ENCODE measurements around the gene PCNX2.

DNA sequence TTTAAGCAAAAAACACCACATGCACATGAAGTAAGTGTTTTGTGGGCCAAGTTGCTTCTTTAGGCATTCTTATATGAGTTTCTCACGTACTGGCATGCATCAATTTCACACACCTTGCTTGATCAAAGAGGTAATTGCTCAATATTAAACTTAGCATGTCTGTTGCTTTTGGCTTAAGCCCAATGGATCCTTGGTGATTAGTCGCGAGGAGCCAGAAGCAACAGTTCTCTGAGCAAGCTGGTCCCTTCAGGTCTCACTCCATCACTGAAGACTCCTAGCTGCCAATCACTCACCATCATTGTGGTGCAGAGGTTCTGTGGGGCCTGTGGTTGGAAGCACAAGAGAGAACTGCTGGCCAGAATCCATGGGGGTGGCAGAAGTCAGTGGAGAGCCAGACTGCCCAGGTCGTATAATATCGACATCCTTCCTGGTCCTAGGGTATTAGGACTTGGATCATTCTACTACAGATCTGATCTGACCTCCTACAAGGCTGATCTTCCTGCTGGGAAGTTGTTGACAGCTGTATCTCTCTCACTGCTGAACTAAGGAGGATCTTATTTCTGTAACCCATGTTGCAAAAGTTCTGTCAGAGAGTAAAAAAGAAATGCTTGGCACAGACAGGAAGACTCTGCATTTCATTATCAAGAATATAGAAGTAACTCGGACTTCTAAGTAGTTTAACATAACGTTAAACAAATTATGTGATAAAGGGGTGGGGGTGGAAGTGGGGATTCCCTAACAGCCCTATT lies 204.6 kb downstream of the PCNX2 start:
- TF ChIP-seq EZH2phosphoT487 (IDR thresholded peaks at IDR 0.05; ENCODE audit: low read depth, severe bottlenecking, unreplicated experiment), result no peak
- TF ChIP-seq, protein P1, sequence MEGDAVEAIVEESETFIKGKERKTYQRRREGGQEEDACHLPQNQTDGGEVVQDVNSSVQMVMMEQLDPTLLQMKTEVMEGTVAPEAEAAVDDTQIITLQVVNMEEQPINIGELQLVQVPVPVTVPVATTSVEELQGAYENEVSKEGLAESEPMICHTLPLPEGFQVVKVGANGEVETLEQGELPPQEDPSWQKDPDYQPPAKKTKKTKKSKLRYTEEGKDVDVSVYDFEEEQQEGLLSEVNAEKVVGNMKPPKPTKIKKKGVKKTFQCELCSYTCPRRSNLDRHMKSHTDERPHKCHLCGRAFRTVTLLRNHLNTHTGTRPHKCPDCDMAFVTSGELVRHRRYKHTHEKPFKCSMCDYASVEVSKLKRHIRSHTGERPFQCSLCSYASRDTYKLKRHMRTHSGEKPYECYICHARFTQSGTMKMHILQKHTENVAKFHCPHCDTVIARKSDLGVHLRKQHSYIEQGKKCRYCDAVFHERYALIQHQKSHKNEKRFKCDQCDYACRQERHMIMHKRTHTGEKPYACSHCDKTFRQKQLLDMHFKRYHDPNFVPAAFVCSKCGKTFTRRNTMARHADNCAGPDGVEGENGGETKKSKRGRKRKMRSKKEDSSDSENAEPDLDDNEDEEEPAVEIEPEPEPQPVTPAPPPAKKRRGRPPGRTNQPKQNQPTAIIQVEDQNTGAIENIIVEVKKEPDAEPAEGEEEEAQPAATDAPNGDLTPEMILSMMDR (IDR thresholded peaks at IDR 0.05; ENCODE audit: poor library complexity), result no peak

Data from hepatocyte (in vitro differentiated cells).